RCC 7860 (cell line): ENCODE data around the gene JCAD.
A peak's percentile ranks its signal among the peaks of the same experiment; 100 is the strongest.
"Not testable (repeated sequence)": the region's sequence is repeated elsewhere in the genome, so short reads cannot be mapped to it uniquely, and the experiment has no call there.

Experiments
- DNase-seq: peaks from one replicate; pipeline ENCODE4 v3.0.0-alpha.2; 2015; ENCODE audit warnings: low spot score
- FAIRE-seq: peaks from 2 replicates; lab custom pipeline; 2012; peaks lifted over from hg19 to GRCh38; lab: Jason Lieb, UNC

Gene JCAD

GRCh38 chr10:29998142-29998808 is 61.1 kb downstream of the JCAD start:
- DNase-seq (peak; percentile 60), FAIRE-seq (peak; percentile 35)

GRCh38 chr10:29994811-29995210 is 64.6 kb downstream of the JCAD start:
- FAIRE-seq: no peak

GRCh38 chr10:29993319-29993915 is 66.0 kb downstream of the JCAD start:
- no peak for DNase-seq
- no peak for FAIRE-seq

More at GRCh38 chr10:29994811-29995210, 64.6 kb downstream of the JCAD start:
- DNase-seq: no peak

GRCh38 chr10:29992914-29993313 is 66.5 kb downstream of the JCAD start:
- FAIRE-seq: no peak
- no peak for DNase-seq

GRCh38 chr10:29991382-29991781 is 68.0 kb downstream of the JCAD start:
- no peak for FAIRE-seq

GRCh38 chr10:29987471-29987870 is 71.9 kb downstream of the JCAD start:
- FAIRE-seq: no peak
- DNase-seq: no peak

More at GRCh38 chr10:29991382-29991781, 68.0 kb downstream of the JCAD start:
- no peak for DNase-seq

- no peak for FAIRE-seq
- no peak for DNase-seq
These were observed 76.3 kb downstream of the JCAD start for GRCh38 chr10:29982997-29983648.

GRCh38 chr10:29981510-29981909 is 77.9 kb downstream of the JCAD start:
- DNase-seq (no peak), FAIRE-seq (no peak)

GRCh38 chr10:29980084-29980483 is 79.3 kb downstream of the JCAD start:
- no peak for DNase-seq
- FAIRE-seq: no peak

- DNase-seq, FAIRE-seq: not testable (repeated sequence)
These were observed 80.0 kb downstream of the JCAD start for GRCh38 chr10:29979421-29979779.

GRCh38 chr10:29977171-29977570 is 82.2 kb downstream of the JCAD start:
- no peak for DNase-seq
- no peak for FAIRE-seq

GRCh38 chr10:29976134-29976533 is 83.3 kb downstream of the JCAD start:
- no peak for DNase-seq
- no peak for FAIRE-seq

GRCh38 chr10:29974773-29975172 is 84.6 kb downstream of the JCAD start:
- FAIRE-seq (no peak), DNase-seq (no peak)

GRCh38 chr10:29973921-29974320 is 85.5 kb downstream of the JCAD start:
- FAIRE-seq: no peak
- DNase-seq: no peak

- FAIRE-seq (no peak), DNase-seq (no peak)
These were observed 88.8 kb downstream of the JCAD start for GRCh38 chr10:29970576-29970975.

GRCh38 chr10:29970012-29970396 is 89.4 kb downstream of the JCAD start:
- FAIRE-seq (no peak), DNase-seq (no peak)

- DNase-seq: no peak
- no peak for FAIRE-seq
These were observed 90.0 kb downstream of the JCAD start for GRCh38 chr10:29969255-29970011.

- DNase-seq (no peak), FAIRE-seq (no peak)
These were observed 90.8 kb downstream of the JCAD start for GRCh38 chr10:29968585-29968984.

- no peak for FAIRE-seq
- DNase-seq: no peak
These were observed 93.1 kb downstream of the JCAD start for GRCh38 chr10:29966269-29966668.
